Measurements from ENCODE around the gene GSTO2.

The GSTO2 gene

GRCh38 chr10:104281694-104282093, 12.7 kb downstream of the GSTO2 start:
- no peak for DNase-seq (ENCODE audit: extremely low read depth, low read depth)
- no peak for TF ChIP-seq CTCF (IDR thresholded peaks at IDR 0.05; ENCODE audit: low read depth, low read length)

GRCh38 chr10:104284846-104285245, 15.9 kb downstream of the GSTO2 start:
- no peak for TF ChIP-seq CTCF (IDR thresholded peaks at IDR 0.05; ENCODE audit: low read depth, low read length)

GRCh38 chr10:104286939-104287338, 18.0 kb downstream of the GSTO2 start:
- no peak for TF ChIP-seq CTCF (IDR thresholded peaks at IDR 0.05; ENCODE audit: low read depth, low read length)
- DNase-seq (ENCODE audit: extremely low read depth, low read depth) = no peak

More at GRCh38 chr10:104284846-104285245, 15.9 kb downstream of the GSTO2 start:
- no peak for DNase-seq (ENCODE audit: extremely low read depth, low read depth)

DNA sequence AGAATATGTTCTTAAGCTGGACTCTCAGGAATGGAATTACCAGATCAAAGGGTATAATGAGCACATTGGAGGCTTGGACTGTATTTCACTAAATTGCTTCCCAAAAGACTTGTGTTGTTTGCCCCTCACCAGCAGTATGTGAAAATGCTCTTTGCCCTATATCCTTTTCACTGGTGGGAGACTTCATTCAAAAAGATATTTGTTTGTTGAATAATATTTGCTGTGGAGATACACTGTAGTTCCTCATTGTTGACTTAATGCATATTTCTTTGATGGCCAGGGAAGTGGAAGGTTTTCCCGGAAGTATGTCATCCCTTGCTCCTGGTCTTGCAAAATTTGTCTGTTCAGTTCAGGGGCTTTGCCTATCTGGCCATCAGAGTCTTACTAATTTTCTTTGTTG, 19.4 kb downstream of the GSTO2 start:
- no peak for DNase-seq (ENCODE audit: extremely low read depth, low read depth)
- no peak for TF ChIP-seq CTCF (IDR thresholded peaks at IDR 0.05; ENCODE audit: low read depth, low read length)

- TF ChIP-seq CTCF (IDR thresholded peaks at IDR 0.05; ENCODE audit: low read depth, low read length) = no peak; the same call in none of the 2 replicates
- peak; percentile 62 for DNase-seq (ENCODE audit: extremely low read depth, low read depth)
Measured at GRCh38 chr10:104291439-104291951, 22.5 kb downstream of the GSTO2 start.

DNA sequence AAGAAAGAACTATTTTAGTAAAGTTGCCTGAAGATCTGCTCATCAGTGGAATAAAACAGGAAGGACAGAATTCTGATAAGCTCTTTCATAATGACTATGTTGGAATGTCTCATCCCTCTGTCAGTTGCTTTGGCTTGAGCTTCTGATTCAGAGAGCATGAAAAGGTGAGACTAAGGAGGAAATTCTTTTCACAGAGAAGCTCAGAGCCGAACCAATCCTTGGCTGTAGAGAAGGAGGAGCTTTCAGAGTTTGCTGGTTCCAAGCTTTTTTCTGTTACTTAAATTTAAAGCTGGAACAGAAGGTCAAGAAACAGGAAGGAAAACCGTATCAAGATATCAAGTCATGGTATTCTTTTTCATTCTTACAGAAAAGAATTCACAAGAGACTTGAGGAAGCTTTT, 24.0 kb downstream of the GSTO2 start:
- no peak for DNase-seq (ENCODE audit: extremely low read depth, low read depth)
- no peak for TF ChIP-seq CTCF (IDR thresholded peaks at IDR 0.05; ENCODE audit: low read depth, low read length)

DNA sequence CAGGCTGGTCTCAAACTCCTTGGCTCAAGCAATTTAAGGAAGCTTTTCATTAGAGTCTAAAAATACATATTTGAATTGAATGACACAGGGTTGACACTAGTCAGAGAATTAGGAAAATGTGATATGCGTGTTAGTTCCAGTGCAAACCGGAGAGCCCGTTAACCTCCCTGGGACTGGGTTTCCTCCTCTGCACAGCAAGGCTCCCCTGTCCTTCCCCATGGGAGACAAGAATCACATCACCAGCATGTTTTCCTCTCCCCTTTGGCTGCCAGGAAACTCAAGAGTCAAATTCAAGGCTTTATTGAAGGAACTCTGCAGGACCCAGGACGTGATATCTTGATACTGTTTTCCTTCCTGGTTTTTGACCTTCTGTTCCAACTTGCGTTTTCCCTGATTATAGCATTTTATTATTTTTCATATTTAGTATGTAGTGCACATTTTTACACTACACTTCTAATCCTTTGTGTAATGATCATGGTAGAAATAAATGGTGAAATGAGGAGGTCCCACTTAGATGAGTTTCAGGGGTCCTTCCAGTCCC, 24.9 kb downstream of the GSTO2 start:
- TF ChIP-seq CTCF (IDR thresholded peaks at IDR 0.05; ENCODE audit: low read depth, low read length) = no peak
- DNase-seq (ENCODE audit: extremely low read depth, low read depth) = no peak

Measured in AG09319 (cell line).